ENCODE measurements around the gene VPS39.

VPS39 gene

GRCh38 chr15:42143356-42143755 lies 64.7 kb downstream of the VPS39 start:
- no peak for DNase-seq

GRCh38 chr15:42141795-42142667 lies 66.1 kb downstream of the VPS39 start:
- no peak for DNase-seq

GRCh38 chr15:42141246-42141645 lies 66.9 kb downstream of the VPS39 start:
- DNase-seq = no peak

GRCh38 chr15:42140383-42141070 lies 67.6 kb downstream of the VPS39 start:
- DNase-seq = no peak

GRCh38 chr15:42139596-42139995 lies 68.5 kb downstream of the VPS39 start:
- DNase-seq = no peak

GRCh38 chr15:42138968-42139386 lies 69.1 kb downstream of the VPS39 start:
- DNase-seq = no peak

GRCh38 chr15:42138411-42138810 lies 69.7 kb downstream of the VPS39 start:
- DNase-seq = no peak

GRCh38 chr15:42137461-42138261 lies 70.4 kb downstream of the VPS39 start:
- DNase-seq = no peak

- DNase-seq = no peak
Observed at GRCh38 chr15:42136513-42136912, 71.6 kb downstream of the VPS39 start.

GRCh38 chr15:42135351-42135750 lies 72.8 kb downstream of the VPS39 start:
- no peak for DNase-seq

- DNase-seq = no peak
Observed at GRCh38 chr15:42134617-42135245, 73.4 kb downstream of the VPS39 start.

GRCh38 chr15:42133886-42134502 lies 74.1 kb downstream of the VPS39 start:
- no peak for DNase-seq

GRCh38 chr15:42133356-42133755 lies 74.7 kb downstream of the VPS39 start:
- DNase-seq = no peak

GRCh38 chr15:42131826-42132806 lies 76.0 kb downstream of the VPS39 start:
- DNase-seq = no peak

GRCh38 chr15:42131006-42131405 lies 77.1 kb downstream of the VPS39 start:
- no peak for DNase-seq

- DNase-seq = no peak
Observed at GRCh38 chr15:42130246-42130986, 77.7 kb downstream of the VPS39 start.

GRCh38 chr15:42129364-42129763 lies 78.7 kb downstream of the VPS39 start:
- no peak for DNase-seq

- DNase-seq = no peak
Observed at GRCh38 chr15:42128476-42128875, 79.6 kb downstream of the VPS39 start.

- no peak for DNase-seq
Observed at GRCh38 chr15:42123546-42123945, 84.6 kb downstream of the VPS39 start.

GRCh38 chr15:42121682-42122081 lies 86.4 kb downstream of the VPS39 start:
- no peak for DNase-seq
